GM19193 (cell line): ENCODE measurements around the gene ELN.

ENCODE experiments used
- POLR2A ChIP-seq: IDR thresholded peaks from 4 replicates; pipeline ENCODE4 v1.6.1; 2011; ENCODE audit not compliant: insufficient read depth, insufficient read length; ENCODE audit errors: extremely low read depth

Gene ELN

DNA sequence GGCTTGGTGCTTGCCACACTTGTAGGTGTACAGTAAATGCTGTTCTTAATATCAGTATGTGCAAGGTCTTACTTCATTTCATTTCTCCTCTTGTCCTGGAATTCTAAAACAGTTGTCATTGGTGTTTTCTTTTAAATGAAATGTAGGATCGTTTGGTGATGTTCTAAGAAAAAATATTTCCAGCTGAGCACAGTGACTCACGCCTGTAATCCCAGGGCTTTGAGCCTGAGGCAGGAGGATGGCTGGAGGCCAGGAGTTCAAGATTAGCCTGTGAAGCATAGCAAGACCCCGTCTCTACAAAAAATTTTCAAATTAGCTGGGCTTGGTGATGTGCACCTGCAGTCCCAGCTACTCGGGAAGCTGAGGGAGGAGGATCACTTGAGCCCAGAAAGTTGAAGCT is 32.6 kb upstream of the ELN start:
- no peak for TF ChIP-seq POLR2A

DNA sequence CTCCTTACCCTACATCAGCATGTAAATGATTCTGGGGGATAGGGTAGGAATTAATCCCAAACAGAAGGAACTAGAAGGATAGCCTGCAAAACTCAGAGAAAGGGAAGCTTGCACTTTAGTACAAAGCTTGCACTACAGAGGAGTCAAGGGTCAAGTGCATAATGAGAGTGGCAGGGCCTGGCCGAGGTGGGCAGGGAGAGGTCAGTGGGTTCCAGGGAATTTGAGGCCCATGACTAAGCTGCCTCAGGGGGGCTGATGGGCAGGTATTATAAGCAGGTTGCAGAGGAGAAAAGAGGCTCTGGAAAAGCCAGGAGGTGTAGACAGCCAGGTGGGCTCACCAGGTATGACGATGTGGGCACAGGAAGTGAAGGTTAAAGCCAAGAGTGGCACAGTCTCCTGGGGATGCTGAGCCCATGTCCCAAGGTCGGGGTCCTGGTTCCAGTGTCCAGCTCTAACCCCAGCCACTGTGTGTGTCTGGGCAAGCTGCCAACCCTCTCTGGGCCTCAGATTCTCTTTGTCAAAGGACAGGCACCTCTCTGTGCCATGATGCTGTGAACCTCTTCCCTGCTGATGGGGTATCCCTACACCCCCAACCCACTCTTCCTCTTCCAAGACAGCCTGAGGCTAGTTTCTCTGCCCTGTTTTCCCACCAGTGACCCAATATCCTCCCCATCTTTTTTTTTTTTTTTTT is 32.0 kb upstream of the ELN start:
- no peak for TF ChIP-seq POLR2A

DNA sequence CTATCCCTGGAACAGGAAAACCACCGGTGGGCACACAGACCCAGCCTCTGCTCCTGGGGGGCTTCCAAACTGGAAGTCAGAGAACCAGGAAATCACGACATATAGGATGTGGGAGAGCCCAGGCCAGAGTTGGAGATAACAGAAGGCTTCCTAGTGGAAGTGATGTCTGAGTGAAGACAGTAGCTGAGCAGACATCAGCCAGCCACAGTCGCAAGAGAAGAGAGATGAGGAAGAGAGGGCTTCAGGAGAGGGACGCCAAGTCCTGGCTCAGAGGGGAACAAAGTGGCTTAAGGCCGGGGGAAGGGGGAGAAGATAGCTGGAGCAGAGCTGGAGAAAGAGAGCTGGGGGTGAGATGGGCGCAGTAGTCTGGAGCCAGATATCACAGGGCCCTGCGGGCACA is 30.9 kb upstream of the ELN start:
- no peak for TF ChIP-seq POLR2A

DNA sequence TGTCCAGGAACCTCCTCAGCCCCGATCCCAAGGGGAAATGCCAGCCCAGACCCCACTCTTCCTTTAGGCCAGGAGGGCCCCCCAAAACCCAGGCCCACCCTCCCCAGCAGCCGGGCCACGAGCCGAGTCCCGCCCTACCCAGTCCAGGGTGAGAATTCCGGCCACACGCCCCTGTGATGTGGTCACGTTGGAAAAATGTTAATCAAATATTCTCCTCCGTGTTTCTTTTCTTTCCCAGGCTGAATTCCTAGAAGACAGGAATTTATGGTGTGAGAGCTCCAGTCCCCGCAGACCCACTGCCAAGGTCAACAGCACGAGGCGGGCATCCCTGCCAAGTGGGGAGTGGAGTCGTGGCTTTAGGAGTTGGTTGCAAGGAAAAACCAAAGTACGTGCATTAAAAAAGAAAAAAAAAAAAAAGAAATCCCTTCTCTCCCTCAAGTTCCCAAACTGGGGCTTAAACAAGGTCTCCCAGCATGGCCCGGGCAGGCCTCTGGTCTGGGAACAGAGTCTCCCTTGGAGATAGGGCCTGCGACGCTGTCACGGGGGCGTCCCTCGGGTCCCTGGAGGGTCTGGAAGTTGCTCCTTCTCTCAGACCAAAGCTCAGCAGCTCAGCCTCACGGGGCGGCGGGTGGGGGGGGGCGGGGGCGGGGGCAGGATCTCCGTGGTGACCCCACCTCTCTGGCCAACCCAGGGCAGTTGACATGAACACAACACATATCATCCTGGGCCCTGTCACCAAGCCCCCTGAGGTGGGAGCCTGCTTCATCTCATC is 28.1 kb upstream of the ELN start:
- TF ChIP-seq POLR2A: no peak

DNA sequence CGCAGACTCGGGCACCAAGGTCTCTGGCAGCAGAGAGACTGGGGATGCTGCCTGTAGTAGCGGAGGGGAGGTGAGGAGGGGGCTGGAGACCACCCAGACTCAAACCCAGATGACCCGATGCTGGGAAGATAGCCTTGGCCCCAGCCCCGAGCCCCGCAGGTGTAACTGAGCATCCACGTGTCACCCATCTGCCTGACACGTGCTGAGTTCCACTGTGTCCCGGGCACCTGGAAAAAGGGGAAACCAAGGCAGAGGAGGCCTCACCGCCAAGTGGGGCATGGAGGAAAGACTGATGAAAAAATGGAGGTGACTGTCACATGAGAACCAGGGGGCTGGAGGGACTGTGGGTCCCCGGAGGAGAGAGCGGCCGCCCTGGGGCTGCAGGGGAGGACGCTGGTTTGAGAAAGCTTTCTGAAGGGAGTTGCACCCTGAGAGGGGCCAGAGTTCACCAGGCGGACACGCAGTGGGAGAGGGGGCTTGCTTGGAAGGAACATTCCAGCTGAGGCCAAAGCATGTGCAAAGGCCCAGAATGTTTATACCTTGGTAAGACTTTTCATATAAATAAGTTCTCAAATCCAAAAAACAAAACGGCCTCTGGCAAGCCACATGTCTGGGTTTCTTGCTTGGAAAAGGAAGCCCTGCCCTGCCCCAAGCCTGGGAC is 27.4 kb upstream of the ELN start:
- no peak for TF ChIP-seq POLR2A

DNA sequence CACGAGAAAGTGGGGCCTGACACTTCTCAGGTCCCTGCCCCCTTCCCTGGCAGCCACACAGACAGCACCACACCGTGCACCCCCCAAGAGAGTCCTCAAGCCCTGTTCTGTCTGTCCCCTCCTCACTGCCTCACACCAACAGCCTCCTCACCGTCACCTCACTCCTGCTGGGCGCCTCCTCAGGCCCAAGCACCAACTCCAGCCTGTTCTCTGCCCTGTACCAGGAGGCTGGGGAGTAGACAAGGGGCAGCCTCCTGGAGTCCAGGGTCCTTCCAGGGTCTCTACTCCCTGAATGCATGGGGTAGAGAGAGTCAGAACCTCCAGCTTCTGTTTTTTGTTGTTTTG is 26.9 kb upstream of the ELN start:
- no peak for TF ChIP-seq POLR2A

DNA sequence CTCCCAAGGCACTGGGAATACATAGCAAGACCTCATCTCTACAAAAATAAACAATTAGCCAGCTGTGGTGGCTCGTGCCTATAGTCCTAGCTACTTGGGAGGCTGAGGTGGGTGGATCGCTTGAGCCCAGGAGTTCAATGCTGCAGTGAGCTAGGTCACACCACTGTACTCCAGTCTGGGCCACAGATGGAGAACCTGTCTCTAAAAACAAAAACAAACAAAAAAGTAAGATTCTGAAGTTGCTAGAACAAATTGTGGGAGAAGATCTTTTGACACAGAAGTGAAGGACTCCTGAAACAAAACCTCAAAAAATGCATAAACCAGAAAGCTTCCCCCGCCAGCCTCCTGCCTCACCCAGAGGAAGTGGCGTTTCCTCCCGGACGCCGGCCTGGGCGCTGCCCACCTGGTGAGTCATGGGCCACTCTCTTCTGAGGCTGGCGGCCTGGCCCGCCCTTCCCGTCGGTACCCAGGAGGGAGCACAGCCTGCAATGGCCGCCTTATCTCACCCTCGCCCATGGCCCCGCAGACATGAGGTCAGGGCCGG is 25.4 kb upstream of the ELN start:
- TF ChIP-seq POLR2A: no peak

DNA sequence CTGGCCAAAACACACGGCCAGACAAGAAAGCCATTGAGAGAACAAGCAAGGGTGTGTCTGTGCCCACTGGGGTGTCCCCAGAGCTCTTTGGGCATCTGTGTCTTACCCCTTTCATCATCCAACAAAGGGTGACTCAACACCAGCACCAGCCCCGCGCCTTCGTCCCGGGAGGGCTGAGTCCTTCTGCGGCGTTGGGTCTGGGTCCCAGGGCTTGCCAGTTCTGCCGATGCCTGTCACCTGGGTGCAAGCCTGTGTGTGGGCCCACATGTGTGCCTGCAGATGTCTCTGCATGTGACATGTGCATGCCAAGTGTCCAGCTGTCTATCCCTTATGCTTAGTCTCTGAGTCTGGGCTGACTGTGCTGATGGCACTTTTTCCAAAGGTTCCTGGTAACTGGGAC is 24.4 kb upstream of the ELN start:
- TF ChIP-seq POLR2A: no peak

DNA sequence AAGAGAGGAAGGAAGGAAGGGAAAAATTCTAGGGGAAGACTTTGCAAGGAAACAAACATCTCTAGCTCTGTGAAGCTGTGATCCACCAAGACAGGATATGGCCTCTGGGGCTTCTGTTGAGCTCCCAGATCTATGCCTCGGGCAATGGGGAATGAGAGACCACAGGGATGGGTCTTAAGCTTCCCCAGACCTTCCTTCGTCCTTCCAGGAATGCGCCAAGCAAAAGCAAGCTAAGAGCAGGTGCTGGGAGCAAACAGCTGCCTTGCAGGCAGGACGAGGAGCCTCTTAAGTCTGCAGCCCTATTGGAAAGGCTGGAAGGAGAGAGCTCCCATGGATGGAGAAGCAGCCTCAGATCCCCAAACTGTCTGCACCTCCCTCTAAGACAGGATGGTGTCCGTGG is 21.9 kb upstream of the ELN start:
- TF ChIP-seq POLR2A: no peak

DNA sequence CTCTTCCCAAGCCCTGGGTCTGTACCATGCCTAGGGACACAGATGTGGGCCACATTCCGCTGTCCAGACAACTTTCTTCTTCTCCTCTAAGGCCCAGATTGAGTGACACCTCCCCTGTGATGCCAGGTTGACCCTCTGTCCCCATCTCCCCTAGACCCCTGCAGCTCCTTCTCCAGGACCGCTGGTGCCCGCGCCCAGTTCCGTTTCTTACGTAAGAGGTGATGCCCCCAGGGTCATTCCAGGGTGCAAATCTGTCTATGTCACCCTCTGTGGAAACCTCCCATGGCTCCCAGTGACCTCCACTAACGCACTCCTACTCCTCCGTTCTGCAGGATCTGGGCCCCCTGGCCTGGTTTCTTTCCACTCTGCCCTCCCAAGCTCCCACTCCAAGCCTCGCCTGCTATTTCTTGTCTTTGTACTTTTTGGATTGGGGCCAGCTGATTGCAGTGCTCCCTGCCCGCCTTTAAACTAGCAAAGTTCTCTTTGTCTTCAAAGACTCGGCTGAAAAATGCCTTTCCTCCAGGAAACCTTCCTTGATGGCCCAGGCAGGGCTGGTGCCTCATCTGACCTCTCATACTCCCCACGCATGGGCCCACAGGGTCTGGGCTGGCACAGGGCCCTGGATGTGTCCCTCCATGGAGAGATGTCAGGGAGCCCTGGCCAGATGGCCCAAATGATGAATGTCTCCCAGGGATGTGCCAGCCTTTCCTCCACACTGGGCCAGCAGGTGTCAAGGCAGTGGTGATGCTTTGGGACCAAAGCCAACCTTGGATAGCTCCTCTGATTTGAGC is 21.3 kb upstream of the ELN start:
- no peak for TF ChIP-seq POLR2A

DNA sequence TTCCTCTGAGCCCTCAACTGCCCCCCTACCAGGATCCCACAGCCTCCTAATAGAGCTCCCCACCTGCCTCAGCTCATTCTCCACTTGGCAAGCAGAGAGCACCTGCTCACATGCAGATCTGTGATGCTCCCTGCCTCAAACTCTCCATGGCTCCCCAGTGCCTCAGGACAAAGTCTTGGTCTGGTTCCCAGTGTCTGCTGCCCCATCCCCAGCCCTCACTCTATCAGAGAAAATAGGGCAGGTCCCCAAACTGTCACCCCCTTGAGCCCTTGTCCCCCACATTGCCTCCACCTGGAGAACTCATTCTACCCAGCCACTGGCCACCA is 20.8 kb upstream of the ELN start:
- no peak for TF ChIP-seq POLR2A

DNA sequence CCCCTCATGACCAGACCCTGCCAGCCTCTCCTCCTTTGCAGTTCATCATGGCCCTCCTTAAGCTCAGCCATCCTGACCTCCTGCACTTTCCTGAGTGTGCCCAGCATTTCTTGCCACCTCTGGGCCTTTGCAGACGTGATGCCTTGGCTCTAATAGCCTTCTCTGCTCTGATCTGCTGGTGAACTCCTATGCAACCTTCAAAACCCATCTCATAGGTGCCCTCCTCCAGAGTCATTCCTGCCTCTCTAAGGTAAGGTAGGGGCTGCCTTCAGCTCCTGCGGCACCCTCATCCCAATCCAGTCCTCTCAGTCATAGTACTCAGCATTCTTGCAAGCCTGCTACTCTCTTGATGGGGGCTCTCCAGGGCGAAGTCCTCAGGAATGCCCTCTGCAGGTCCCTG is 19.3 kb upstream of the ELN start:
- TF ChIP-seq POLR2A: no peak

DNA sequence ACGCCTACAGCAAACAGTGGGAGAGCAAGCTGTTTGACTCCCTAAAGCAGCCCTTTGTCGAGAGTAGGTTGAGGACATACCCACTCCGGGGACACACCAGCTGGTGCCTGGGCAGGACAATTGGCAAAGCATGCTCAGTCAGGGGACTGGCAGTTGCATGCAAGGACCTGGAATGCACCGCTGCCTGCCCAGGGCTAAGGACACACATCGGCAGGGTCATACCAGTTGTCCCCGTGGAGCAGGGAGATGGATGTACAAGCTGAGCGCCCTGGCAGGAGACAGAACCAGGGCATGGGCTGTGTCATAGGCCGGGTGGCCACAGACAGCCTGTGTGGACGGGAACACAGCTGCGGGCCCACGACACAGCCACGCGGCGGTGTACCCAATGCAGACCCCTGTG is 18.3 kb upstream of the ELN start:
- no peak for TF ChIP-seq POLR2A

DNA sequence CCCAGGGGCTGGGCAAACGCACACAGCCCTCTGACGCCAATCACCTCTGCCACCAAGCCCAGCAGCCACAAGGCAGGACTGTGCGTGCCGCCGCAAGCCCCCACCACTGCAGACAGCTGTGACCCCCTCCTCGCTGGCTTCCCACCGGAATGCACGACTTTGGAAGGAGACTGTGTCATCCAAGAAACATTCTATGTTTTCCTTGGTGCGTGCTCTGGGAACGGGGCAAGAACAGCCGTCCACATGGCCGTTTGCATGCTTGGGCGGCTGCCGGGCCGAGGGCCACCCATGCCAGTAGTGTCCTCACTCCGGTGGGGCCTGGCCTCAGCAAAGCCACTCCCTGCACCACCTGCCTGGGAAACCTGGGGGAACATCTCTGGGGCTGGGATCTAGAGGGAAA is 17.6 kb upstream of the ELN start:
- TF ChIP-seq POLR2A: no peak

DNA sequence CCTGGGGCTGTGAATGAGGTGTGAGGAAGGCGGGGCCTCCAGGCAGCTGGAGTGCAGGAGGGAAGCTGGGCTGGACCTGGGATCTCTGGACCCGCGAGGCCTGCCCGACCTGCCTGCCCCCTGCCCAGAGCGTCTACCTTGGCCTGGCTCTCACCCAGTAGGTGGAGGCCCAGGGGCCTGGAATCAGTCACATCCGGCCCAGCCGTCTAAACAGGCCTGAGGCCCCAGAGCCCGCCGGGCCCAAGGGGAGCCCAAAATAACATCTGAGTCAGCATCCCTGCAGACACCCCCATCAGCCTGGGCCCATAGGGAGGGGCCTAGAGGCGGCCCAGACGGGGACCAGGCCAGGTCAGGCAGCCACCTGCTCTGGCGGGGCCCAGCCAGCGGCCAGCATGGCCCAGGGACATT is 15.1 kb upstream of the ELN start:
- no peak for TF ChIP-seq POLR2A

DNA sequence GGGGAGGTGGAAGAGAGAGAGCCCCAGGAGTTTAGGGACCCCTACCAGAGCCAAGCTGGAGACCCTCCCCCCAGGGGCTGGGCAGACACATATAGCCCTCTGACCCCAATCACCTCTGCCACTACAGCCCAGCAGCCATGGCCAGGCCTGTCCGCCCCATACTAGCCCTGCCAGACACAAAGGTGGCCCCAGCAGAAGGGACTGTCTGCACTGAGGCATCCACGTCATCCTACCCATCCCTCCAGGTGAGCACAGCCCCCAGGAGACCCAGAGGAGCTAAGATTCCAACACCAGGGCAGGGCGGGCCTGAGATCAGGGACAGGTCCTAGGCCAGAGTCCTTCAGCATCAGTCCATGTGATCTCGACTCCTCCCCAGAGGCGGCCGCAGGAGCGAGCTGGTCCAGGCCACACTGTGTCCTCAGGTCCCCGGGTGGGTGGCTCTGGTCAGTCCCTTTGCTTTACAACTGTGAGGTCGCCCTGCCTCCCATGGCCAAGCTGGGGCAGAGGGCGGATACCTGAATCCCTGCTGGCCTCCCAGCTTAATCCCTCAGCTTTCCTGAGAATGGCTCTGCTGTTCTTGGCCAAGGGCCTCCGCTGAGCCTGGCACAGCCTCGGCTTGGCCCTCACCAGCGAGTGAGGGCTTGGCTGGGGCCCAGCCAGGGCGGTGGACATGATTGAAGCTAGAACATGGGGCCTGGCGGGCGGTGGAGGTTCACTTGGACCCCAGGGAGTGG is 14.3 kb upstream of the ELN start:
- no peak for TF ChIP-seq POLR2A

DNA sequence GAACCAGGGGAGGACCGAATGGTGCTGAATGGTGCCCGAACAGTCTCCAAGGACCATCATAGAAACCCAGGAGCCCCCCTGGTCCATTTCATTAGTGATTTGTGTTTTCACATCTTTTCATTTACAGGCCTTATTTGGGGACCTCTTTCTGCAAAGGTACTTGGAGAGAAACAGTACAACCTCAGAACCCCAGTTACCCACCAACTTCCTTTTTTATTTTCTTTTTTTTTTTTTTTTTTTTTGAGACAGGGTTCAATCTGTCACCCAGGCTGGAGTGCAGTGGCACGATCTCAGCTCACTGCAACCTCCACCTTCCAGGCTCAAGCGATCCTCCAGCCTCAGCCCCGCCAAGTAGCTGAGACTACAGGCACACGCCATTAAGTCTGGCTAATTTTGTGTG is 13.0 kb upstream of the ELN start:
- no peak for TF ChIP-seq POLR2A
